ENCODE data around the gene GCK. TPM values are rescaled to one million over a fixed set of nuclear protein-coding genes. Genes with fewer than 3 reads are reported as not detected.

Gene GCK
- polyA plus RNA-seq, 3 donors: 0.56 to 1.4 (median 0.64) TPM

DNA sequence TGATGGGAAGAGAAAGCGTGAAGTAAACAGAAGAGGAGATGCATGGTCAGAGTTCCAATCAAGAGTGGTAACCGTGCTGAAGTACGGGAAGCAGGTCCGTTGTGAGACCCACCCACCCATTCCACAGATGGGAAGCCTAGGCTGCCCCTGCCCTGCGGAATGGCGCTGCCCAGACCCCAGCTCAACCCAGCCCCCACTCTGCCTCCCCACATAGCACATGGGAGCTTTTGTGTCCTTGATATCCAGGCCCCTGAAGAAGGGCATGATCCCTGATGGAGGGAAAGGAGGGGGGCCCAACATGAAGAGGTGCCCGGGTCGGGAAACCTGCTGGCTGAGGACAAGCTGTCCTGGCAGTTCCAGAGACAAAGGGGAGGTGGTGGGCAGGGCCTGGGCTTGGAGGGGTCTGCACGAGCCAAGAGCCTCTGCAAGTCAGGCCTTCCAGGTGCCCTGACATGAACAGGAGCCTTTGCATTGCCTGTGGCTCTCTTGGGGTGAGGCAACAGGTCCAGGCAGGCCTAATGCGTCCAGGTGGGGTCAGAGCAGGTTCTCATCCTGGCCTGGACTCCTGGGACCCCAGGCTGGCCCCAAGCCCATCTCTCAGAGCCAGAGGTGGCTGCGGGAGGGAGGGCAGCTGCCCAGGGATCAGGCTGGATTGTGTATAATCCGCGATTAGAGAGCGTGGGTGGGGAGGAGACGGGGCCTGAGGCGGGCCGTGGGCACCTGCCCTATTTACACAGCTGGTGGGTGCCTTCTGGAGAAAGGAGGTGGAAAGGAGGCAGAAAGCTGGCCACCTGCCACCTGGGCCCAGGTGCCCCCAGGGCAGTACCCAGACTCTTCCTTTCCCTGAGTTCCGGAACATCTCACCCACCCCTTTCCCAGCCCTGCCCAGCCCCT lies 35.1 kb upstream of the GCK start:
- 43 to 74% (median 73%) methylated on average over 18 of the region's 18 CpGs for WGBS, 3 donors

DNA sequence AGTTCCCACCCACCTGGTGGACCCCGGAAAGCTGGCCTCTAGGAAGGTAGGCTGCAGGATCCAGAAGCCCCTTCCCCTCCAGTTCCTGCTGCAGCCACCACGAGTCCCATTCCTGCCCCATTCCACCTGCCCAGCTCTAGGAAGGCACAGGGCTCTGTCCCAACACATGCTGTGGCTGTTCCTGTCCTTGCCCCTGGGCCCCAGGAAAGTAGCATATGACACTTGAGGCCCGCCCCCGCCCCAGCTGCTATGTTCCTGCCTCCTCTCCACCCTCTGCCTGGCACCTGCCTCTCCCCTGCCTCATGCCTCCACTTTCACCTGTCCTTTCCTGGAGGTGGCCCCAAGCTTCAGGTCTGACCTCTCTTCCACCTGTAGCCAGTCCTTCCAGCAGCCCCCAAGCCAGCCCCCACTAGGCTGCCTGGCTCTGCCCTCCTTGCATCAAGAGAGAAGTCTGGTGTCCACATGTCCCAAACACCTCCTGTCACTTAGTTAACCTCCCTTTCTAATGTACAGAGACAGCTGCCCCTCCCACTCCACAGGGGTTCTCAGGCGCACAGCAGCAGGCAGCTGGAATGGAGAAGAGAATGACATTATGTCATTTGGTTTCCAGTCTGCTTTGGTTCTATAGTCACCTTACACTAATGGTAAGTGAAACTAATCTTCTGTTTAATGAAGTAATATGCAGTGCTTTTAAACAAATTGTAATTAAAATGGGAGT lies 34.3 kb upstream of the GCK start:
- H3K27ac ChIP-seq (ENCODE audit: low read depth, low read length): no peak overlapping the region
- WGBS, 3 donors: 41 to 69% (median 67%) methylated on average over 5 of the region's 5 CpGs

More for the DNA sequence above, 35.1 kb upstream of the GCK start:
- H3K27ac ChIP-seq (ENCODE audit: low read depth, low read length): no peak overlapping the region

DNA sequence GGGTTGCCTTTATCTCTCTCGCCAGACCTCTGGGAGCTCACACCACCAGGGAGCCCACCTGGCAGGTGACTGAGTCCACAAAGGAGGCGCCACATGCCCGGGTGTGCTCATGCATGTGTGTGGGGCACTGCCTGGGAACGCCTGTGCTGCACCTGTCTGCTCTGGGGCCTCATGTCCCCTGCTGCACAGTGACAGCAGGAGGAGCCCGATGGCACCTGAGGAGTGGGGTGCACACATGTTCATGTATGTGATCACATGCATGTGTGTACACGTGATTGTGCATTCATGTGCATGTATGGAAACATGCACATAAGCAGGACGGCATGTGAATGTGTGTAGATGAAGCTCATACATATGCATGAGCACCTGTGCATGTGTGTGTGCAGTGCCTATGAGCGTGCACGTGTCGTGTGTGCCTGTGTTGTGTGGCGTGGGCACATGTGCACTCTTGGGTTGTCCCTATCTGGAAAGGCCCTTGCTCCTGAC lies 33.6 kb upstream of the GCK start:
- H3K27ac ChIP-seq (ENCODE audit: low read depth, low read length): no peak overlapping the region
- 79 to 91% (median 89%) methylated on average over 11 of the region's 11 CpGs for WGBS, 3 donors

DNA sequence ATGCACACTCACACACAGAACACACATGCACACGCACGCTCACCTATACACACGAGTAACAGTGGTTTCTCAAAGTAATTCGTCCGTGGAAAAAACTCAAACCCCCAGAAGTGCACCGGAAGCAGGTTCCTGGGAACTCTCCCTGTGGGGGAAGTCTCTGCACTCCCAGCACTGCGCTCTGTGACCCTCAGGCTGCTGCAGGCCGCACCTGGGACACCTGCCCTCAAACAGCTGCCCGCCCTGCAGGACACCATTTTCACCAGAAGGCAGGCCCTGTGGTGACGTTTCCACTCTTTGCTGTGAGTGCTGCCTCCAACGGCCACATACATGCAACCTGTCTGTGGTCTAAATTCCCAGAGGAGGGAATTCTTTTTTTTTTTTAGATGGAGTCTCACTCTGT lies 32.8 kb upstream of the GCK start:
- H3K27ac ChIP-seq (ENCODE audit: low read depth, low read length): no peak overlapping the region
- WGBS, 3 donors: 85 to 87% (median 87%) methylated on average over 11 of the region's 11 CpGs

DNA sequence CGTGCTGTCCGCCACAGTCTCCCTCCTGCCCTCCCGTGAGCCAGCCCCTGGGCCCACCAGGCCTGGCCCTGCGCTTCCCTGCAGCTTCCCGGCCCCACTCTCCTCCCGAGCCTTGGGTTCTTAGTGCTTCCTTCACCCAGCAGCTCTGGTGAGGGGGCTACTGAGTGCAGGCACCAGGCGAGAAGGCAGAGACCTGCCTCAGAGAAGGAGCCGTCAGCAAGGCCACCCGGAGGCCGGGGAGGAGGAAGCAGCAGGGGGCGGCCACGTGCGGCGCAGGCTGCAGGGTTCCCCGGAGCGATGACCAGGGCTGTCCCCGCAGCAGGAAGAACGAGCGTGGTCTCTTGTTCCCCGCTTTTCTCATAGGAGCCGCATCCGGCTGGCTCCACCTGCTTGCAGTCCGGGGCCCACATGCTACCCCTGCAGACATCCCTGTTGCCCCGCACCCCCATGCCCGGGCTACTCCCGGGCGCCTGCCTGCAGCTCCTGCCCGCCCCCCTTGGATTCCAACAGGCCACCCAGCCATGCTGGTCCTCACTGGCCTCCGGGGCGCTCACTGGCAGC lies 32.1 kb upstream of the GCK start:
- 61 to 76% (median 65%) methylated on average over 30 of the region's 30 CpGs for WGBS, 3 donors
- no peak overlapping the region for H3K27ac ChIP-seq (ENCODE audit: low read depth, low read length)

DNA sequence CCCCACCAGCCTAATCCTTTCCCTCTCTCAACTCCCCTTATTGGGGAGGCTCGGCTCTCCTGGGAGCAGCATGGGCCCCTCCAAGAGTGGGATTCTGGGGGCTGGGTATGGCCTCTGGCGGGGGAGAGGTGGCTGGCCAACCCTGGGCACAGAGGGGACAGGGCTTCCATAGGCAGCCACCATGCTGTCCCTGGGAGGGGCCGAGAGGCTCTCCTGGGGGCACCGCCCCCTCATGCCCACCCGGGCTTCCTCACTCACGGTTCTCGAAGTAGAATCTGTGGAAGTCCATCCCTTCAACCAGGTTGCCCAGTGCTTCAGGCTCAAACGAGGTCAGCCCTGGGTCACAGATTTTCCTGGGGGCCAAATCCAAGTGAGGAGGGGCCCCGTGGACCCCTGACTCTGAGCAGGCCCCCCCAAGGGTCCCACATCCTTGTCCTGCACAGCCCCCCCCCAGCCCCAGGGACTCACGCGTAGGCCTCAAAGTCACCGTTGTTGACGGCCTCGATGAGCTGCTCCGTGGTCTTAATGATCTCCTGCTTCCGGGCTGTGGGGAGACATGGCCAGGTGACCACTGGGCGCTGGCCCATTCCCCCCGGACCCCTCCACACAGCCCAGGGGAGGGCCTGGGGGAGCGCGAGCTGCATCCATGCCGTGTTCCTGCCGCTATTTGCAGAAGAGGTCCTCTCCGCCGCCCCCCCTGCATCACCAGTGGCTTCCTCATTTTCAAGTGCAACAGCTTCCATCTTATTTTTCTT lies 31.3 kb upstream of the GCK start:
- WGBS, 3 donors: 85 to 88% (median 87%) methylated on average over 24 of the region's 24 CpGs
- H3K27ac ChIP-seq (ENCODE audit: low read depth, low read length): no peak overlapping the region

DNA sequence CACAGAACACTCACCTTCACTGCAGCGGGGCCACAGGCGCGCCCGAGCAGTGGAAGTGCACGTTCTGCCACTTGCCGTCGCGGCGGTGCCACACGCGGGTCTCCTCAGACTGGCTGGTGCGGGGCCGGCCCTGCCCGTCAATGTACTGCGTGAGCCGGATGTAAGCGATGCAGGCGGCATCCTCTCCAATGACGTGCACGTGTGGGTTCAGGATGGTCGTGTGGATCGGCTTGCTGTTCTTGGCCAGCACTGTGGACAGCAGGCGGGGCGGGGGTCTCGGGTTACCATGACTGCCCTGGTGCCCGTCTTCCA lies 30.8 kb upstream of the GCK start:
- 93 to 95% (median 94%) methylated on average over 26 of the region's 26 CpGs for WGBS, 3 donors
- H3K27ac ChIP-seq (ENCODE audit: low read depth, low read length): no peak overlapping the region

DNA sequence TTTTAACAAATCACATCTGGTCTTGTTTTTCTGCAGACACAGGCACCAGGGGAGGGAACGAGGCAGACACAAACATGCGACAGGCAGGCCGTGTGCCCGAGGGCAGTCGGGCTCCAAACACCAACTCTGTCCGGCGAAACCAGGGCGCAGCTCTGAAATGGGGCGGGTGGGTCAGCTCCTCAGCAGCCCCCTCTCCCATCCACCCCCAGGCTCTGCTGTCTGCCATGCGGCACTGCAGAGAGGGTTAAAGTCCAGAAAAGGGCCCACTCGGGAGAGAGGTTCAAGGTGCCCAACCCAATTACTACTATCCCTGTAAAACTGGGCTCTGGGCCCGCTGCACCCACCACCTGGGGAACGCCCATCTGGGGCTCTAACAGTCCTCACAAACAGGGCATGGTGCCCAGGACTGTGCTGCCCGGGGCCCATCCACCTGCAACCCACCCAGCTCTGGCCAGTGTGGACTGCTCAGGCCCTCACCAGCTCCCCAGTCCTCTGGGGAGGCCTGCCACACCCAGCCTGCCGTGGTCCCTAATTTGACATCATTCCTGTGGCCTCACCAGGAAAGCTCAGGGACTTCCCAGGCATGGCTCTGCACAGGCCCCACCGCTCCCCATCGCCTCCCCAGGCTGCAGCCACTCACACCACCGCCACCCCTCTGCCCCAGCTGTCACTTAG lies 30.3 kb upstream of the GCK start:
- H3K27ac ChIP-seq (ENCODE audit: low read depth, low read length): no peak overlapping the region
- WGBS, 3 donors: 92 to 99% (median 94%) methylated on average over 18 of the region's 18 CpGs

DNA sequence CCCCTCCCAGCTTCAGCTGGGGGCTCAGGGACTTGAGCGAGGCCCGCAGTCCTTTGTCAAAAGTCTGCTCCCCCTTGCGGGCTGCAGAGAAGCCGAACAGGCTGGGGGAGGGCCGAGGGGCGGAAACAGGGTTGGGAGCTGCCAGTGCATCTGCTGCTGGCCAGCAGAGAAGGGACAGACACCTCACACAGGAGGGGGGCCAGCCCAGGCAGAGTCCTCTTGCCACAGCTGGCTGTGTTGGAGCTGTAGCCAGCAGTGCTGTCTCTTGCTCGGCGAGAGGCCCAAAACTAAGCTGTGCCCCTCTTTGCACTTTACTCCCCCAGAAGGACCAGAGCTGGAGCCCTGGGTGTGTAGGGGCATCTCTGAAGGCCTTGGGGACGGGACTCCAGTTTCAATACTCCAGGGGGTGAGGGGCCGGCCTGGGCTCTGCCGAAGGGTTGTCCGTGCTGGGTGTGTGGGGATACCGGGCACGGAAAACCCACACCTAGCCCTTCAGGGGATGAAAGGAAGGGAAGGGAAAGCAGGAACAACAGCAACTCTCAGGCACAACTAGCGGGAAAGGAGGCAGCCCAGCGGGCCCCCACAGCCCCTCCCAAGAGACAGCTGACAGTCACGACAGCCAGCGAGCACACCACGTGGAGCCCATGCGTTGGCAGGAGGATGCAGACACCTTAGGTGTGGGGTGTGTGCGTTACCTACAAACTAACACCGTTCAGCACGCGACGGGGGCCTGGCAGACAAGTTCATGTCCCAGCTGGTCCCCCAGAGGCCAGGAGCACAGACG lies 29.4 kb upstream of the GCK start:
- H3K27ac ChIP-seq (ENCODE audit: low read depth, low read length): no peak overlapping the region
- WGBS, 3 donors: 76 to 81% (median 80%) methylated on average over 26 of the region's 26 CpGs

DNA sequence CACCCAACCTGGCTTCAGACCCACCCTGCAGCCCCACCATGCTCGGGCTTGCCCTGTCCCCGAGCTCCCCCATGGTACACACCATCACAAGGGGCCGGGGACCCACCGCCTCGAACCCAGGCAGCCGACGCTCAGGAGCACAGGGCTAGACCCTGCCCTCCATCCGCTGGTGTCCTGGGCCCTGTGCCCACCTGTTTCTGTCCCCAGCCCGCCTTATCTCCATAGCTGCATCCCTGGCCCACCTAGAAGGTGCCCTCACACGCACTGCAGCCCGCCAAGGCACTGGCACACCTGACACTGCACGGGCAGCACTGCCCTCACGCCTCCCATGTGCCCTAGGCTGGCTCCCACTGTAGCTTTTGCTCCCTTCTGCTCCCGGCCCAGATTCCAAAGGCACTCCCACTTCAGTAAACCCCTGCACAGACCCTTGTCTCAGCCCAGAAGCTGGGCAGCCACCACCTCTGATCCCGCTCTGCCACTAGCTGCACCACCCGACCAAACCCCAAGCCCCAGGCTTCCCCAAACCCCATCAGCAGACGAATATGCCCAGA lies 28.7 kb upstream of the GCK start:
- no peak overlapping the region for H3K27ac ChIP-seq (ENCODE audit: low read depth, low read length)
- 80 to 86% (median 82%) methylated on average over 14 to 17 of the region's 17 CpGs for whole genome bisulfite sequencing, 3 donors

DNA sequence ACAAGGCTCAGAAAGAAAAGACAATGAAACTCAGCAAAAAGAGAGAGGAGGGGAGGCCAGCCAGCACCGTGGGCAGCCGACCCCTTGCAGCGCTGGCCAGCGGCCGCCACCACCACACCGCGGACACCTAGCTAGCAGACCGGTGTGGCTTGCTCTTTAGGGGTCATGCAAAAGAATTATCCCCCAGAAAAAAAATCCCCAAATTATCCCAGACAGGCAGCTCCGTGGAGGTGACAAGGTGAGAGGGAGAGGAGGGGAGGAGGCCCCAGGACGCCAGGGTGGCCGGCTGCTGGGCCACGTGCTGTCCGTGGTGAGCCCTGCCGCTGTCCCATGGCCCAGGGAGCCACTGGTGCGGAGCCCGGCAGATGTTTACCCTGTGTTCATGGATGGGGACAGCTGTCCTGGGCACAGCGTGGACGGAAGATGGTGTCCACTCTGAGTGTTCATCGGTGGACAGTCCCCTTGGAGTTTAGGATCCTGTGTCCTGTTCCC lies 28.0 kb upstream of the GCK start:
- no peak overlapping the region for H3K27ac ChIP-seq (ENCODE audit: low read depth, low read length)
- WGBS, 3 donors: 80 to 83% (median 83%) methylated on average over 18 to 19 of the region's 19 CpGs

DNA sequence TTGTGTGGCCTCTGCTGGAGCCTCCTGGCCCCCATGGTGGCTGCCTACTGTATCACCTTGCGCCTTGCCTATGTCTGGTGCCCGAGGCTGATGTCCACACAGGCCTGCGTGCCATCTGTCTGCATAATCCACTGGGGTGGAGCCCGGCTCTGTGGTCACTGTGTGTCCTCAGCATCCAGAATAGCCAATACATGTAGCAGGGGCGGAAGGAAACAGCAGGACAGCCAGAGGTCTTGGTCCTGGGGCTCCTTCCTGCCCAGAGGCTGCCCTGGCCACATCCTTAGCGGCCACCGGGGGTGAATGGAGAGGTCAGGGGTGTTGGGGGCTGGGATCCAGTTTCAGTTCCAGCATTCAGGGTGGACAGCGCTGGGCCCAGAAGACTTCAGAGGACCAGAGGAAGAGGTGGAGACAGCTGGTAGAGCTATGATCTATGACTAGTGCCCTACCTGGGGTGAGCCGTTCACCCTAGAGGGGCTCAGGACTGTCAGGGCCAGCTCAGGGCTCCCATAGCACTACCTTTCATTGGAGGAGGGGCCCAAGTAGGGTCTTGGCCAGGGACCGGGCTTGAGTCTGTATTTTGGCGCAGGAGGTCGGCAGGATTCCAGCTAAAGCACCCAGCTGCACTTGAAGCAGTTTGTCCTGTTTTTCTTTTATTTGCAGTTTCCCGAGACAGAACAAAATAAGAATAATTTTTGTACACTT lies 27.4 kb upstream of the GCK start:
- 69 to 78% (median 76%) methylated on average over 13 of the region's 13 CpGs for WGBS, 3 donors
- no peak overlapping the region for H3K27ac ChIP-seq (ENCODE audit: low read depth, low read length)

DNA sequence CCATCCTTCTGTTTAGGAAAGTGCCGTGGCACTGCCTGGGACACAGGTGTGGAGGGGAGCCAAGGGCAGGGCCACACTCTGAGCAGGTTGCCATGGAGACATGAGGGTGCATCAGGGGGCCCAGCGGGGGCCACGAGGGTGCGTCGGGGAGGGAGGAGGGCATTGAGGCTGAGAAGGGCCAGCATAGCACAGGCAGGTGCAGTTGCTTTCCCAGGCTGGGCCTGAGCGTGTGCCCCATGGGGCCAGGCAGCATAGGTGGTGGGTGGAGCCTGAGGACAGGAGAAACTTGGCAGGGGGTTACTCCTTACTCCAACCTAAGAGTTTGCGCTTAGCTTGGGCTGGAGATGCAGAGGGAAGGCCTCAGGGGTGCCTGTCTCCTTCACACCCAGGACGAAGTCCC lies 26.8 kb upstream of the GCK start:
- H3K27ac ChIP-seq (ENCODE audit: low read depth, low read length): no peak overlapping the region
- WGBS, 3 donors: 55 to 75% (median 74%) methylated on average over 8 of the region's 8 CpGs

DNA sequence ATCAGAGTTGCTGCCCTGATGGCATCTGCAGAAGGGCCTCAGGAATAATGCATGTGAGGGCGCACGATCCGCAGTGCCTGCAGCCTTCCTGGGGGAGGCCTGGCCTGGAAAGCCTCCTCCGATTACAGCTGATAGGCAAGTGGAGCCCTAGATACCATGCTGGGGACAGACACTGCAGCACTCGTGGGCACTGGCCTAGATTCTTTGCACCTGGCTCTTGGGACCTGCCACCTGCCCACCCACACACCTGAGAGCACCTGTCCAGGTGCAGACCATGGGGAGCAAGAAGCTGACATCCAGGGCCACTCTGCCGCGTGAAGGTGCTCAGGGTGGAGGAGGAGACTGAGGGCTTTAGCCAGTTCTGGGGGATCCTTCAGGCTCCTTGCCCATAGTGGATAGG lies 26.3 kb upstream of the GCK start:
- 74 to 94% (median 90%) methylated on average over 7 of the region's 7 CpGs for WGBS, 3 donors
- no peak overlapping the region for H3K27ac ChIP-seq (ENCODE audit: low read depth, low read length)

DNA sequence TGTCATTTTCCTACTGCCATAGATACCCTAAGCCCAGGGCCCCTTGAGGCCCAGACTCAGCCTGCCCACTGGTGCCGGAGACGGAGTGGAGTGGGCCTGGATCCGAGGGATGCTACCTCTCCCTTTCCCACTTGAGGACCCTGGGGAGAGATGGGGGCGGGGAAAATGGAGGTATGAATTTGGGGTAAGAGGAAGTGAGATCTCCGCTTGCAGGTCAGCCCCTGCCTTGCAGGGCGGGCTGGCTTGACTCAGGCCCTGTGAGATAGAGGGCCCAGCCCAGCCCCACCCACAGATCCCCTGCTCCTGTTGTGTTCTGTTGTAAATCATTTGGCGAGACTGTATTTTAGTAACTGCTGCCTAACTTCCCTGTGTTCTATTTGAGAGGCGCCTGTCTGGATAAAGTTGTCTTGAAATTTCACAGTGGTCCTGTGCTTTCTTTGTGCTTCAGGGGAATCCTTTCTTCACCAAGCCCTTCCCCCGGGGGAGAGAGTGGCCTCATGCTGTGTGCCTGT lies 24.7 kb upstream of the GCK start:
- H3K27ac ChIP-seq (ENCODE audit: low read depth, low read length): no peak overlapping the region
- WGBS, 3 donors: 77 to 87% (median 84%) methylated on average over 9 of the region's 9 CpGs

DNA sequence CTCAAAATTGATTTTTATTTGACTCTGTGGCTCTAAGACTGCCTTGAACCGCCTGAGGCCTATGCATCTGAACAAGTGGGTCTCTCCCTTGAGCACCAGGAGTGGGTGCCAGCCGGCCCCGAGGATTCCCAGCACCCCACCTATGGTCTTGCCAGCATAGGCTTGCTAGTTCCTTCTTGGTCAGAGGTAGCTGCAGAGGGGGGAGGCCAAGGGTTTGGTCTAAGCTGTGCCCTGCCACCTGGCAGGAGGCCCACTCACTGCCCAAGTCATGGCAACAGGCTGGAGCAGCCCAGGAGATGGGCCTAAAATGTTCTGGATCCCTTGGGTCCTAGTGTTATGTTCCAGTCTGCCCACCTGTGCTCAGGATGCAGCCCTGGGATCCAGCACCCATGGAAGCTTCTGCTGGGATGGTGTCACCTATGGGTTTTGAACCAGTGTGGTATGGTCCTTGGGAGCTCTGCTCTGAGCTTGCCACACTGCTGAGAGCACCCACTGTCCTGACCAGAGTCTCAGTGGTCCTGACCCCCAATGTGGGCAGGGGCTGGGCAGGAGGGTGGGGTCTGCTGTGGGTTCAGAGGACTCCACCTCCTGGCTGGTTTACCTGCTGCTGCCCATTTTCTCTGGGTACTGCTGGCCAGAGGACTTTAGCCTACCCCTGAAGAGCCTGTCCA lies 24.1 kb upstream of the GCK start:
- H3K27ac ChIP-seq (ENCODE audit: low read depth, low read length): no peak overlapping the region
- 85 to 90% (median 89%) methylated on average over 3 of the region's 3 CpGs for WGBS, 3 donors

Data from adipose tissue (tissue), 3 donors.